GM10847 (cell line): Measurements from ENCODE around the gene MAU2.

Experiments used
- POLR2A ChIP-seq: IDR thresholded peaks from 2 replicates; pipeline ENCODE4 v1.6.1; 2011; ENCODE audit not compliant: insufficient read length; ENCODE audit errors: extremely low read depth

The MAU2 gene

DNA sequence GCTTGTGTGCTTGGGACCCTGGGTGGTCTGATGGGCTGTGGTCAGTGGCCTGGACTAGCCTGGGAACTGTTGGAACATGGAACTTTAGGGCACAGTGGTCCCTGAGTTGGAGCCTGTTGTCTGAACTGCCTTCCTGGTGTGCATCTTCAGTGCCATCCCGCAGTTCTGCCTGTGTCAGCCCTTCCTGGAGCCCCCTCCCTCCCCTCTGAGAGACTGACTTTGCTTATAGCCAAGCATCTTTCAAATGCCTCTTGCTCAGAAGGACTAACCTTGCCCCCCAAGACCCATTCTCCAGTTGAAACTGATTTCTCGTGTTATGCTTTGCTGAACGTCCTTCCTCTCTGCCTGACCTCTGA lies 14.3 kb downstream of the MAU2 start:
- no peak for TF ChIP-seq POLR2A

DNA sequence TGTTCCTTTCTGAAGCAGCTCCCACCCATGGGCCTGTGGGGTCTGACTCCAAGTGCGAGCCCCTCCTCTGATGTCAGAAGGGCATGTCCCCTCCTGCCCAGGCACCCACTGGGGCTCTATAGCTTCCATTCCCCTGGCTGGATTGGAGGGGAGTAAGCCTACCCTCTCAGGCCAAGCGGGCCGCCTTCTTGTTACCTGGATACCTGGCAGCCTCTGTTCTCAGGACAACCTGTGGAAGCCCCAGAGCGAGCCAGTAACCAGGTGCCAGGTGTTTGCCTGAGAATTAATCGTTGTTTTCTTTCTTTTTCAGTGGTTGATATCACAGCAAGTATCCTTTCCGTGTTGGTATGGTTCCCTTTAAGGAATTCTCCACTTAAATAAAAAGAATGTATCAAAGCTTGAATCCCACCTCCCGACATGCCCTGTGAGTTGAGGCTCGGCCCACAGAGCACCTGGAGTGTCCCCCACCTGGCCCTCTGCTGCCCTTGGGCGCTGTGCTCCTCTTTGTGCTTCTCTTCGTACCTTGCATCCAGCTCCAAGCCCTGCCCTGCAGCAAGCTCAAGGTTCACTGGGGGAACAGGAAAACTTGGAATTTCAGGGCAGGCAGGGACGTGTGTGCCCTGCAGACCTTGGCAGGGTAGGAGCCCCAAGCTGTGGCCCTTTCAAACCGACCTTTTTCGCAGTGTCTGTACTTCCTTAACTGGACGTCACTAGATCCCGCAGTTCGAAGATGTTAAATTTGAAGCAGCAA lies 15.0 kb downstream of the MAU2 start:
- TF ChIP-seq POLR2A = no peak

DNA sequence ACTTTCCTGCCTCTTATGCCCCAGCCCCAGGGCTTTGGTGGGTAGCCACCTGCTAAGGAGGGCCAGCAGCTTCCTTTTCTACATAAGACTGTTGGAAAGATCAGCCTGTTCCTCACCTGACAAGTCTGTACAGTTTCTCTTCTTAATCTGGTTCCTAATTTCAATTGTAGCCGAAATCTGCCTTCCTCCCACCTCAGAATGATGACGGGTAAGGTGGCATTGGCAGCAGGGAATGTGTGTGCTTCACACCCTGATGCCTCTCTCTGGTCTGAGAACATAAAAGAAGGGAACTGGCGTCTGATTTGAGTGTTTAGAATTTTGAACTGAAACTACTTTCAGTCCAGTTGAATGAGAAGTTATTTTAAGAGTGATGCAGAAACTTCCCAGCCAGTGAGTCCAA lies 16.0 kb downstream of the MAU2 start:
- TF ChIP-seq POLR2A = no peak

DNA sequence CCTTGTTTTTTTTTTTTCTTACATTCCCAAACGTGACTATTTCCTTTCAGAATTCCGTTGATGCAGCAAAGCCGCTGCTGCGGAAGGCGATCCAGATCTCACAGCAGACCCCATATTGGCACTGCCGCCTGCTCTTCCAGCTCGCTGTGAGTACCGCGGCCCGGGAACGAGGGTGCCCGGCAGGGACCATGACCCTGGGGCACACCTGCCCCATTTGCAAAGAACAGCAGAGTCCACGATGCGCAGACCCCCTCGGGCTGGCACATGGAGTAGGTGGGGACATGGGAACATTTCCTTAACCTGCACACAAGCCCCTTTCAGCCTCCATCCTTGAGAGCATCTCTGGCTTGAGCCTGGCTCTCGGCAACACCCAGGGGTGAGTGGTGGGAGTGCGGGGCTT lies 16.5 kb downstream of the MAU2 start:
- TF ChIP-seq POLR2A = no peak

DNA sequence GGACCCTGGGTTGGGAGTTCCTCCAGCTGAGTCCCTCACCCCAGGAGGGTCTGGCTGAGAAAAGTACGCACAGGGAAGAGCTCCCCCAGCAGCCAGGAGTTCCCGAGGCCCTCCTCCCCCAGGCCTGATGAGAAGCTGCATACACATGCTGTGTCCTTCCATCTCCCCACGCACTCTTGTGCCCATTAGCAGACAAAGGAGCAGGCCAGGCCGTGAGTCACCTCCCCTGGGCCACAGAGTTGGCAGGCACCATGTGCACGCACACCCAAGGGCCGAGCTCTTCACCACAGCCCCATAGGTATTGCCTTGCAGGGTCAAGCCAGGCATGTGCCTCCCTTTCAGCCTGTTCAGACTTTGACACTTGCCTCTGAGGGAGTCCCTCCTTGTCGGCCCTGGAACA lies 17.5 kb downstream of the MAU2 start:
- TF ChIP-seq POLR2A = no peak

- TF ChIP-seq POLR2A = no peak
These were observed 20.4 kb downstream of the MAU2 start for GRCh38 chr19:19341026-19341425.

GRCh38 chr19:19342086-19343015 lies 21.7 kb downstream of the MAU2 start:
- no peak for TF ChIP-seq POLR2A

GRCh38 chr19:19343016-19343362 lies 22.4 kb downstream of the MAU2 start:
- TF ChIP-seq POLR2A = no peak

GRCh38 chr19:19343762-19344161 lies 23.1 kb downstream of the MAU2 start:
- TF ChIP-seq POLR2A = no peak

DNA sequence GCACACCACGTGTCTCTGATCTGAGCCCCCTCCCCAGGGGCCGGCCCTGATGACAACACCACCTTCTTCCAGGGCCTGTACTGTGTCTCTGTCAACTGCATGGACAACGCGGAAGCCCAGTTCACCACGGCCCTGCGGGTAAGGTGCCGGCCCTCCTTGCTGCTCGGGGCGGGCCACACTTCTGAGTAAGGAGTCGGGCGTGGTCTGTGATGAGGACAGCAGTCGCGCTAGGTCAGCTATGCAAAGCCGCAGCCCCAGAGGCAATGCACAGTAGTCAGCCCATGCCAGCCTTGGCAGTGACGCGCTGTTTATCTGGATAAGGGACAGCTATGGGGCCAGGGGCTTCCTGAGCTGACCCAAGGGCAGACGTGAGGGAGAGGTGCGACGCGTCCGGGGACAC lies 24.6 kb downstream of the MAU2 start:
- TF ChIP-seq POLR2A = no peak

GRCh38 chr19:19345970-19346369 lies 25.3 kb downstream of the MAU2 start:
- no peak for TF ChIP-seq POLR2A

GRCh38 chr19:19347401-19348110 lies 26.9 kb downstream of the MAU2 start:
- no peak for TF ChIP-seq POLR2A

- no peak for TF ChIP-seq POLR2A
These were observed 27.6 kb downstream of the MAU2 start for GRCh38 chr19:19348266-19348665.

DNA sequence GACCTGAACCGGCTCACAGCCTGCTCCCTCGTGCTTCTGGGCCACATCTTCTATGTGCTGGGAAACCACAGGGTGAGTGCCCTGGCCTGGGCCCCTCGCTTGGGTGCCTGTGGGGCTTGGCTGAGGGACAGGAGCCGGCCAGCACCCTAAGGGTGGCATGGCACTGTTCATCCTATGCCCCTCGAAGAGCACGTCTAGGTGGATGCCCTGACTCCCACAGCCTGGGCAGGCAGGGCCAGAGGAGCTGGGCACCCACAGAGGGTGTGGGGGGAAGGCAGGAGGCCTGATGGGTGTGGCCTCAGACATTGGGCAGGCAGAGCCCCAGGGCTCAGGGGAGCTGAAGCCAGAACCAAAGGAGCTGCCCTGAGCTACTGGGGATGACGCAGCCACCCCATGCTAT lies 28.7 kb downstream of the MAU2 start:
- no peak for TF ChIP-seq POLR2A

DNA sequence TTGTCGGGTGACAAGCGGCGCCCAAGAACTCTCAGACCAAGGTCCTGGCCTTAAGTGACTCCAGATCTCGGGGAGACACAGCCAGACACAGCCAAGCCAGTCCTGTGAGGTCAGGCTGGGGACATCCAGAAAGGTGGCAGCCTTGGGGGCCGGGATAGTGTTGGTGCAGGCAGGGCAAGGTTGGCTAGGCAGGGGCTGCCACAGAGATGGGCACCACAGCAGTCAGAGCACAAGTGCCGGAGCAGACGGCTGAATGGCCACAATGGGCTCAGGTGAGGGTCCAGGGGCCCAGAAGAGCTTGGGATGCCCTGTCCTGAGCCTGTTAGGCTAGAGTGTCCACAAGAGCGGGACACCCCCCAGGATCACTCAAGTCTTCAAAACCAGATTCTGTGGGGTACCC lies 32.2 kb downstream of the MAU2 start:
- TF ChIP-seq POLR2A = no peak

- no peak for TF ChIP-seq POLR2A
These were observed 33.4 kb downstream of the MAU2 start for GRCh38 chr19:19354007-19354406.
